C4-2B (cell line): ENCODE measurements around the gene TPSB2.
A peak's percentile ranks its signal among the peaks of the same experiment; 100 is the strongest.
"Not testable (repeated sequence)": the region's sequence is repeated elsewhere in the genome, so short reads cannot be mapped to it uniquely, and the experiment has no call there.

ENCODE experiments used
- H3K27ac ChIP-seq: fragments of 450-650 bp; 2 replicates; pipeline ENCODE4 v1.5.1; 2017
- ZFX ChIP-seq: fragments of 450-650 bp; IDR thresholded peaks from 2 replicates; pipeline ENCODE4 v1.6.1; 2017
- TF ChIP-seq, protein P1 (sequence below): fragments of 450-650 bp; conservative IDR thresholded peaks from 2 replicates; pipeline ENCODE4 v1.5.1; 2017; ENCODE audit warnings: mild to moderate bottlenecking

Gene TPSB2

DNA sequence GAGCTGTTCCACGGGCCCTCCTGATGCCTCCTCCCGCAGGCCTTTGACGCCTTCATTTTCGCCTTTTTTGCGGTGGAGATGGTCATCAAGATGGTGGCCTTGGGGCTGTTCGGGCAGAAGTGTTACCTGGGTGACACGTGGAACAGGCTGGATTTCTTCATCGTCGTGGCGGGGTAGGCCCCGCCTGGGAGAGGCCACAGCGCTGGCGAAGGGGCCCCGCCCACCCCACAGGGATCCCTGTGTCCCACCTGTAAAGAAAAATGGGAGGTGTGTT, 34.7 kb downstream of the TPSB2 start:
- TF ChIP-seq ZFX, result no peak
- H3K27ac ChIP-seq, result no peak overlapping the region

DNA sequence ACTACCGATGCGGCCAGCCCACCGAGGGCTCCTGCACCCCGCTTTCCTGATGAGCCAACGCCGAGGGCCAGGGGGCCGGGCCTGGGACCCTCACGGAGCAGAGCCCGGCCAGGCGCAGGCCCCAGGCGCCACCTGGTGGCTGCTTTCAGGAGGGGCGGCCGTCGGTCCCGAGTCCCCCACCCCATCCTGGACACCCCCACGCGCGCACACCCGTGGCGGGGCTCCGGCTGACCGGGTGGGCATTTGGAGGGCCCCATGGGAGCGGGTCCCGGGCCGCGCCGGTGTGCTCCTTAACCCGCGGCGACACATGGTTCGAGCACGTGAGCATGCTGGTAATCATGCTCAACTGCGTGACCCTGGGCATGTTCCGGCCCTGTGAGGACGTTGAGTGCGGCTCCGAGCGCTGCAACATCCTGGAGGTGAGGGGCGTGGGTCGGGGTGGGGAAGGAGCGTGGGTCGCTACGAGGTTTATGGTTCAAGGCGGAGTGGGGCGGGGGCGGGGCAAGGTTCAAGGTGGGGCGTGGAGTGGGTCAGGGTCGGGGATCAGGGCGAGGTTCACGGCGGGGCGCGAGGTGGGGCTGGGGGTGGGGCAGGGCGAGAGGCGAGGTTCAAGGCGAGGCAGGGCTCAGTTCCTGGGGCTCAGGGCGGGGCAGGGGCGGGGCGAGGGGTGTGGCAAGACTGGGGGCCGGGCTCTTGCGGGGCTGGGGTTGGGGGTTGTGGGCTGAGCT, 35.2 kb downstream of the TPSB2 start:
- TF ChIP-seq, protein P1, sequence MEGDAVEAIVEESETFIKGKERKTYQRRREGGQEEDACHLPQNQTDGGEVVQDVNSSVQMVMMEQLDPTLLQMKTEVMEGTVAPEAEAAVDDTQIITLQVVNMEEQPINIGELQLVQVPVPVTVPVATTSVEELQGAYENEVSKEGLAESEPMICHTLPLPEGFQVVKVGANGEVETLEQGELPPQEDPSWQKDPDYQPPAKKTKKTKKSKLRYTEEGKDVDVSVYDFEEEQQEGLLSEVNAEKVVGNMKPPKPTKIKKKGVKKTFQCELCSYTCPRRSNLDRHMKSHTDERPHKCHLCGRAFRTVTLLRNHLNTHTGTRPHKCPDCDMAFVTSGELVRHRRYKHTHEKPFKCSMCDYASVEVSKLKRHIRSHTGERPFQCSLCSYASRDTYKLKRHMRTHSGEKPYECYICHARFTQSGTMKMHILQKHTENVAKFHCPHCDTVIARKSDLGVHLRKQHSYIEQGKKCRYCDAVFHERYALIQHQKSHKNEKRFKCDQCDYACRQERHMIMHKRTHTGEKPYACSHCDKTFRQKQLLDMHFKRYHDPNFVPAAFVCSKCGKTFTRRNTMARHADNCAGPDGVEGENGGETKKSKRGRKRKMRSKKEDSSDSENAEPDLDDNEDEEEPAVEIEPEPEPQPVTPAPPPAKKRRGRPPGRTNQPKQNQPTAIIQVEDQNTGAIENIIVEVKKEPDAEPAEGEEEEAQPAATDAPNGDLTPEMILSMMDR, result peak; percentile 97
- no peak for TF ChIP-seq ZFX
- H3K27ac ChIP-seq, result no peak overlapping the region

DNA sequence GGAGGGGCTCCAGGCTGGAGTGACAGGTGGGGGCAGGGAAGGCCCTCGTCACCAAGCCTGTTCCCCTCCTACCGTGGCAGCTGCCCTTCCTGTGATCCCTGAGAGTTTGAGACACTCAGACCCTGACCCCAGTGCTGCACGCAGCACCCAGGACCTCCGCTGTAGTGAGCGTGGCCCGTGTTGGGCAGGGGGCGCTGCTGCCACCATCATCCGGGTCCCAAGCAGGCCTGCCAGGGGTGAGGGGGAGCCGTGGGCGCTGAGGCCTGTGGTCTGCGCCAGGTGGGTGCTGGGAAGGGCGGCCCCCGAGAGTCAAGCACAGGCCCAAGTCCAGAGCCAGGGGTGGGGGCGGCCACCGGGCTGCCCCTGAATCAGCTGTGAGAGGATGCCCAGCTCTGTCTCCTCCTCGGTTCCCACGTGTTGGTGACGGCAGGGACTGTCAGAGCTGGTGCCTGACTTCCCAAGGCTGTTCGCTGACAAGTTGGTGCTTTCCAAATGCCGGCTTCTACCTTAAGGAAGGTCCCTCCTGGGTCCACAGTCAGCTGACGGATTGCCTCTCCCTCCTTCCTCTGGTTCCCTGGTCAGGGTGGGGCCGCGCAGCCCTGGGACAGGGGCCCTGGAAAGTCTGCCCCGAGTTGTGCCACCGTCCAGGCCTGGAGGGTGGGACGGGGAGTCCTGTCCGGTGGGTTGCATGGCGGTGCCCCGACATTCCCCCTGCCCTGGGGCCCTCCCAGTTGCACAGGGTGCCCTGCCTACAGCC, 36.0 kb downstream of the TPSB2 start:
- no peak overlapping the region for H3K27ac ChIP-seq
- no peak for TF ChIP-seq ZFX
- TF ChIP-seq, protein P1, result no peak

DNA sequence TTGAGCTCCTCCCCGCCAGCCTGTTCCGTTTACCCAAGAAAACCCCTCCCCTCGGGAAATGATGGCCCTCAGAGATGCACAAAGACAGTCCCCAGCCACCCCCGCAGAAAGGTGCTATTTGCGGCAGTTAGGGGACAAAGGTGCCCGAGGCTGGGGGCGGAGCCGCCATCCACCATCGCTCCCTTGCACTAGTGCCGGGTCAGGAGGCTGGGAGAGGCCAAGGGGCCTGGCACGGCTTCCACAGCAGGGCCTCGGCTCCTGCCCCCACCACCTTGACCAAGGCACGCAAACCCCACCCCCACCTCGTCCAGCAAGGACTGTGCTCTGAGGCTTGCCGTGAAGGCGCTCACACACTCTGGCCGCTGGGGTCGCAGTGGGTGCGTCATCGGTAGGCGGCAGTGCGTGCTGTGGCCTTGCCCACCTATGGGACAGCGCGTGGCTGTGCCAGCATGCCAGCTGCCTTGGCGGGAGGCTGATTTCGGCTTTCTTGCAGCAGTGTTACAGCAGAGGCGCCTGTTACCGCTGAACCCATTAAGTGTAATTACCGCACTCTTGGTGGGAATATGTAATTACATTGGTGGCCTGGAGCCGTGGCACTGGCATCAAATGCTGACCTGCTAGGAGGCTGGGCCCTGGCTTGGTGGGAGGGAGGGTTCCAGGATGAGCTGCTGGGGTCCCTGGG, 36.7 kb downstream of the TPSB2 start:
- no peak overlapping the region for H3K27ac ChIP-seq
- TF ChIP-seq, protein P1, result no peak
- TF ChIP-seq ZFX, result no peak

DNA sequence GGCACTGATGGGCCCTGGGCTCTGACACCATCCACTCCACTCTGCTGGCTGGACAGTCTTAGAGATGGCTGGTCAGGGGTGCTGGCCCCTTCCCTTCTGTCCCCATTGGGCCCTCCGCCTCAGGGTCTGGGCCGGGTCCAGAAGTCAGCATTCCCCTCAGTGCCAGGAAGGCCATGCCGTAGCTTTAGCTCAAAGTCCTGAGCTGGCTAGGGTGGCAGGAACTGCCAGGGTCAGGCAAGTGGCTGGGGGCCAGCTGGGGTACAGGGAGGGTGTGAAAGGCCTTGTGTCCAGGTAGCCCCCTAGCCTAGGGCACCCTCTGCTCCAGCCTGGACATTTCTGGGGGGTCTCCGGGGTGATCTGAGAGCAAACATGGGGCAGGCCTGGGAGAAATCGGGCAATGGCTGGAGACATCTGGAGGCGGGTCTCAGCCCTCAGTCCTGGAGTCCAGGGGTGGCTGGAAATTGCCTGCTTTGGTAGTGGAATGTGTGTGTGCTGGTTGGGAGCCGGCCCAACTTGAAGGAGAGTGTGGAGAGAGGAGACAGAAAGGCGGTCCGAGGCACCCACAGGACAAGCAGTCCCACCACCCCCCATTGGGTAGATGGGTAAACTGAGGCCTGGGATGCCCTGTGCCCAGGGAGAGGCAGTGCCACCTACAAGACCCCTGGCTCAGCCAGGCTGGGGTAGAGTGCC, 37.5 kb downstream of the TPSB2 start:
- TF ChIP-seq ZFX, result no peak
- TF ChIP-seq, protein P1, result no peak
- no peak overlapping the region for H3K27ac ChIP-seq

DNA sequence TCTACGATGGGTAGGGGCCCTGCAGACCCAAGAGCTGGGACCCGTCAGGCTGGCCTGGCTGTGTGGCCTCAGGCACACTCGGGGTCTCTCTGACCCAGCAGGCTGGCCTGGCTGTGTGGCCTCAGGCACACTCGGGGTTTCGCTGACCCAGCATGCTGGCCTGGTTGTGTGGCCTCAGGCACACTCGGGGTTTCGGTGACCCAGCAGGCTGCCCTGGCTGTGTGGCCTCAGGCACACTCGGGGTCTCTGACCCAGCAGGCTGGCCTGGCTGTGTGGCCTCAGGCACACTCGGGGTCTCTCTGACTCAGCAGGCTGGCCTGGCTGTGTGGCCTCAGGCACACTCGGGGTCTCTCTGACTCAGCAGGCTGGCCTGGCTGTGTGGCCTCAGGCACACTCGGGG, 39.2 kb downstream of the TPSB2 start:
- H3K27ac ChIP-seq, result not testable (repeated sequence)

DNA sequence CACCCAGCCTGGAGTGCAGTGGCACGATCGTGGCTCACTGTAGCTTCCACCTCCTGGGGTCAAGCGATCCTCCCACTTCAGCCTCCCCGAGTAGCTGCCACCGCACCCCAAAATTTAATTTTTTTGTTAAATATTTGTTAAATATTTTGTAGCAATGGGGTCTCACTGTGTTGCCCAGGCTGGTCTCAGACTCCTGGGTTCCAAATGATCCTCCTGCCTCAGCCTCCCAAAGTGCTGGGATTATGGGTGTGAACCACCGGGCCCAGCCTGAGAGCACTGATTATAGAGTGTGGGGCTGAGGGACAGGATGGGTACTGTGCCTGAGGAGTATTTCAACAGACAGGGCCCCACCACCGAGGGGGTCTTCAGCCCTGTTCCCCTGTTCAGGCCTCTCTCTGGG, 40.5 kb downstream of the TPSB2 start:
- TF ChIP-seq, protein P1, result no peak
- no peak for TF ChIP-seq ZFX
- H3K27ac ChIP-seq, result no peak overlapping the region
